Immature natural killer cell (primary cell): ENCODE data around the gene TRAF3IP3. TPM values are rescaled to one million over a fixed set of nuclear protein-coding genes. Genes with fewer than 3 reads are reported as not detected.

Source experiments
- DNase-seq, 3 donors: peaks; one replicate each; pipeline ENCODE4 v3.0.0; 2022; ENCODE audit warnings: mixed read lengths in 1 of 3
- H3K27ac Mint-ChIP-seq, 6 donors: one replicate each; pipeline ENCODE4 v1.8.0; 2020; ENCODE audit warnings: mixed read lengths in 6 of 6, mild to moderate bottlenecking in 5 of 6, inconsistent platforms in 4 of 6, moderate library complexity in 3 of 6
- H3K27me3 Mint-ChIP-seq, 3 donors: one replicate each; pipeline ENCODE4 v1.8.0; 2020 to 2021; ENCODE audit warnings: low read depth in 3 of 3, mild to moderate bottlenecking in 3 of 3, mixed read lengths in 3 of 3, moderate library complexity in 3 of 3, inconsistent platforms in 1 of 3
- H3K36me3 Mint-ChIP-seq, 3 donors: one replicate each; pipeline ENCODE4 v1.8.0; 2020; ENCODE audit warnings: mixed read lengths in 3 of 3, inconsistent platforms in 2 of 3, mild to moderate bottlenecking in 2 of 3
- H3K4me1 Mint-ChIP-seq, 2 donors: one replicate each; pipeline ENCODE4 v1.8.0; 2020; ENCODE audit warnings: inconsistent platforms in 2 of 2, mild to moderate bottlenecking in 2 of 2, mixed read lengths in 2 of 2, moderate library complexity in 1 of 2
- H3K4me3 Mint-ChIP-seq, 5 donors: one replicate each; pipeline ENCODE4 v1.8.0; 2020; ENCODE audit warnings: mild to moderate bottlenecking in 5 of 5, mixed read lengths in 5 of 5, inconsistent platforms in 3 of 5, moderate library complexity in 3 of 5
- H3K9me3 Mint-ChIP-seq, 6 donors: one replicate each; pipeline ENCODE4 v1.8.0; 2020; ENCODE audit warnings: mild to moderate bottlenecking in 6 of 6, mixed read lengths in 6 of 6, inconsistent platforms in 4 of 6, moderate library complexity in 3 of 6
- polyA plus RNA-seq, 3 donors: library from polyadenylated mRNA; unstranded; fragments of 300-500 nt; fragmentation: Illumina TruSeq; gene quantifications; one replicate each; pipeline ENCODE4 v1.2.3, GENCODE V29; 2021

The TRAF3IP3 gene
- polyA plus RNA-seq, 3 donors from 2014 or later: 232 to 341 (median 287) TPM

GRCh38 chr1:209802117-209802779, 46.4 kb downstream of the TRAF3IP3 start:
- peaks cover 17 to 19% of the 10 kb centered on the region in 2 donors for H3K4me1 Mint-ChIP-seq
- H3K4me3 Mint-ChIP-seq: no peak overlapping the region
- H3K9me3 Mint-ChIP-seq: no peaks in the 10 kb centered on the region
- H3K27me3 Mint-ChIP-seq: peaks cover 0 to 5% (median 3%) of the 10 kb centered on the region in 3 donors
- DNase-seq: no peak
- no peak overlapping the region for H3K27ac Mint-ChIP-seq
- H3K36me3 Mint-ChIP-seq: peaks cover 10 to 16% (median 14%) of the 10 kb centered on the region in 3 donors

- Mint-ChIP-seq H3K27me3 (peaks cover 0 to 5% (median 3%) of the 10 kb centered on the region in 3 donors), H3K9me3 (no peaks in the 10 kb centered on the region), H3K4me3 (no peak overlapping the region), H3K4me1 (peaks cover 17 to 19% of the 10 kb centered on the region in 2 donors), H3K36me3 (peaks cover 9 to 15% (median 10%) of the 10 kb centered on the region in 3 donors), H3K27ac (no peak overlapping the region)
- no peak for DNase-seq
Observed at GRCh38 chr1:209802780-209803152, 46.9 kb downstream of the TRAF3IP3 start.

DNA sequence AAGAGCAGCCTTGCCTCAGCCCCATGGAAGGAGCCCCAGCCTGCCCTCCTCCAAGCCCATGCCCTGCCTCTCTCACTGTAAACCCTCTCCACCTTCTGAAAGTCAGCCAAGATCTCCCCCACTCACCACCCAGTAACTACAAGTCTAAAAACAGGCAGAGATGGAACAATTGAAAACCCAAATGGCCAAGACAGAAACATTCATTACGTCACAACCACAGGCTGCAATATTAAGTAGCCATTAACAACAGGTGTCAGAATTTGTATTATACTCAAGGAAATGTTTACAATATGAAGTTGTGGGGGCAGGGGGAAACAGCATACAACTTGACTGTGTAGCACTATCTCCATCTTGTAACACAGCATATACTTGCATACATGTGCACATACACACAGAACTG, 47.7 kb downstream of the TRAF3IP3 start:
- Mint-ChIP-seq H3K4me3 (no peak overlapping the region), H3K4me1 (peaks cover 17 to 19% of the 10 kb centered on the region in 2 donors), H3K27me3 (peaks cover 0 to 5% (median 0%) of the 10 kb centered on the region in 3 donors), H3K36me3 (peaks cover 6 to 11% (median 10%) of the 10 kb centered on the region in 3 donors), H3K27ac (no peak overlapping the region), H3K9me3 (no peaks in the 10 kb centered on the region)
- no peak for DNase-seq

DNA sequence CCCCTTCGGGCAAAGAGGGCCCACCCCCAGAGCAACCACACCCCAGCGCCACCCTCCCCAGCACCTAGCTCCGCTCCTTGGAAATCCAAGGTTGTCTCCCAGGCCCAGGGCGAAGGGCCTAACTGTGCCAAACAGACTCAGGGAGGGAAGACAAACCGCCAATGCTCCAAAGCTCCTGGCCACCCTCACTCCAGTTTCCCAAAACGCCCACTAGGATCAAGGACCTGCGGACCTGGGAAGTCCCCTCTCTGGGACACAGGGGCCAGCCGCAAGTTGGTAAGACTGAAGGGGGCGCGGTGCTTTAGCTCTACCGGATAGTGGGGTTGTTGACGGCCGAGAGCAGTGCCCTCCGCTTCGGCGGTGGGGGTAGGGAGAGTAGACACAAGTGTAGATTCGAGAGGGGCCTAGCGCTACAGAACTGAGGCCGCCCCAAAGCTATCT, 49.5 kb downstream of the TRAF3IP3 start:
- peak overlapping the region in 4 of 6 donors; percentile 69 to 97 (median 80) for H3K27ac Mint-ChIP-seq
- no peak for DNase-seq
- peak overlapping the region; percentile 93 to 99 (median 95) for H3K4me3 Mint-ChIP-seq
- H3K27me3 Mint-ChIP-seq: peaks cover 0 to 5% (median 3%) of the 10 kb centered on the region in 3 donors
- peaks cover 0 to 6% (median 4%) of the 10 kb centered on the region in 3 donors for H3K36me3 Mint-ChIP-seq
- peaks cover 17 to 19% of the 10 kb centered on the region in 2 donors for H3K4me1 Mint-ChIP-seq
- H3K9me3 Mint-ChIP-seq: no peaks in the 10 kb centered on the region

GRCh38 chr1:209805875-209806760, 50.3 kb downstream of the TRAF3IP3 start, which contains the start of gene IRF6:
Gene IRF6 (minus strand): TSS chr1:209806142. CDS start chr1:209801413, 4,729 bp downstream.
- H3K4me1 Mint-ChIP-seq: peaks cover 17 to 19% of the 10 kb centered on the region in 2 donors
- DNase-seq: peak; percentile 59 to 78 (median 71)
- H3K4me3 Mint-ChIP-seq: peak within 1 kb of the TSS; percentile 93 to 99 (median 95)
- H3K36me3 Mint-ChIP-seq: peaks cover 0 to 6% (median 4%) of the 10 kb centered on the region in 3 donors
- H3K27me3 Mint-ChIP-seq: peaks cover 0 to 6% (median 5%) of the 10 kb centered on the region in 3 donors
- peak within 1 kb of the TSS; percentile 90 to 97 (median 94) for H3K27ac Mint-ChIP-seq
- H3K9me3 Mint-ChIP-seq: no peaks in the 10 kb centered on the region

- DNase-seq: no peak
- peak overlapping the region in 1 of 6 donors; percentile 60 for H3K27ac Mint-ChIP-seq
- peaks cover 1 to 6% (median 5%) of the 10 kb centered on the region in 3 donors for H3K27me3 Mint-ChIP-seq
- H3K4me1 Mint-ChIP-seq: peaks cover 17 to 19% of the 10 kb centered on the region in 2 donors
- no peaks in the 10 kb centered on the region for H3K9me3 Mint-ChIP-seq
- H3K36me3 Mint-ChIP-seq: no peaks in the 10 kb centered on the region
- H3K4me3 Mint-ChIP-seq: no peak overlapping the region
Observed at GRCh38 chr1:209807509-209807908, 51.7 kb downstream of the TRAF3IP3 start.

DNA sequence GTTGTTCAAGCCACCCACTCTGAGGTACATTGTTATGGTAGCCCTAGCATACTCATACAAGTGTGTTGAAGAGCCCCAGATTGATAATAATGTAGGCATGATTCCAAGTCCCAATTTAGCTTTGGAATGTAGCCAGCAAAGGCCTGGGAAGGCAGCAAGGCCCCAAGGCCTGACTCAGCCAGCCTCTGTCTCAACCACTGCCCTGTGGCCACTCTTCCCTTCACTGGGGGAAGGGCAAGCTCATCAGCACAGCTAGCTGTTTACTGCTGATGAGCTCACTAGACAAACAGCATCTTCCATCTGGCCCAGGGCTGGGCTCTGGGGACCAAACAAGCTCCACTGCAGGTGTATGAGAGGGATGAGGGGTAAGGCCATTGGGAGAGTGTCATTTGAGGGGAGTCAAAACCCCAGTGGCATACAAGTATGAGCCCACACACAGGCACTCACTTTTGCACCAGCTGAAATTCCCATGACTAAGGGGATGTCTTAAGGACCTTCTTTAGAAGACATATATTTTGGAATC, 52.3 kb downstream of the TRAF3IP3 start:
- Mint-ChIP-seq H3K36me3 (no peaks in the 10 kb centered on the region), H3K27ac (no peak overlapping the region)

GRCh38 chr1:209809611-209810010, 53.8 kb downstream of the TRAF3IP3 start:
- peaks cover 17 to 19% of the 10 kb centered on the region in 2 donors for H3K4me1 Mint-ChIP-seq
- H3K27ac Mint-ChIP-seq: no peak overlapping the region

More for the DNA sequence above, 52.3 kb downstream of the TRAF3IP3 start:
- no peak for DNase-seq
- Mint-ChIP-seq H3K4me3 (no peak overlapping the region), H3K4me1 (peaks cover 17 to 19% of the 10 kb centered on the region in 2 donors), H3K9me3 (no peaks in the 10 kb centered on the region), H3K27me3 (peaks cover 1 to 6% (median 5%) of the 10 kb centered on the region in 3 donors)

DNA sequence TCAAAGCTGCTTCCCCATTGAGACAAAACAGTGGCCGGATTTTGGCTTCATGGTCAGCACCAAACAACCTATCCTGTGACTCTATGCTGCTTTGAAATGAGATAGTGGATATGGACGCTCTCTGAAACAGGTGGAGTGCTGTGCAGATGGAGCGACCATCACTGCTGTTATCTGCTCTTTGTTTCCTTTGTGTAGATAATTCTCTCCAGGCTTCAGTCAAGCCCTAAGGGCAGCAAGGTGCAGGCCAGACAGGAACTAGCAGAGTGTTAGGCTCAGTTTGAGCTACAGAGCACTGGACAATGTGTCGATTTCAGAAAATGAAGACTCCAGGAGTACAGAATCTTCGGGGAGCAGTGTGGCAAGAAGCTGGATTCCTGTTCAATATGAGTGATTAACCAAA, 54.9 kb downstream of the TRAF3IP3 start:
- Mint-ChIP-seq H3K27ac (no peak overlapping the region), H3K36me3 (no peaks in the 10 kb centered on the region), H3K4me1 (peaks cover 7 to 8% of the 10 kb centered on the region in 2 donors)

More at GRCh38 chr1:209809611-209810010, 53.8 kb downstream of the TRAF3IP3 start:
- Mint-ChIP-seq H3K4me3 (no peak overlapping the region), H3K27me3 (peaks cover 1 to 8% (median 7%) of the 10 kb centered on the region in 3 donors), H3K36me3 (no peaks in the 10 kb centered on the region), H3K9me3 (no peaks in the 10 kb centered on the region)
- DNase-seq: no peak

DNA sequence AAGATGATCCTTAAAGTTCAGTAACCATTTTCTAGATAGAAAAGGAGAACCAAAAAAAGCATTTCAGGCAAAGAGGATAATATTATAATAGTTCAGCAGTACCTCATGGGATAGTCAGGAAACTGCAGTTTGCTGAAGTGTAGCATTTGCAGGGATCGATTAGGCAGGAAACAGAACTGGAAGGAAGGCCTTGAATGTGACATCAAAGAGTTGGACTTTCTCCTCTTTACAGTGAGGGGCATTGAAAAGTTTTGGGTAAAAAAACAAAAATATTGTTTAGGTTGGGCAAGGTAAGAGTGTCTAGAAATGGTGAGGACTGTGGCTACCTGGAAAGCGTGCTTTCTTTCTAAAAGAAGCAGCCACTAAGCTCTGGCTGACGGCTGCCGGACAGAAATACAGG, 58.0 kb downstream of the TRAF3IP3 start:
- Mint-ChIP-seq H3K36me3 (no peaks in the 10 kb centered on the region), H3K27ac (no peak overlapping the region), H3K4me1 (no peaks in the 10 kb centered on the region), H3K4me3 (no peak overlapping the region), H3K27me3 (peaks cover 2 to 8% (median 5%) of the 10 kb centered on the region in 3 donors), H3K9me3 (peaks cover 0 to under 1% (median 0%) of the 10 kb centered on the region in 6 donors)
- no peak for DNase-seq

More for the DNA sequence above, 54.9 kb downstream of the TRAF3IP3 start:
- DNase-seq: no peak
- H3K27me3 Mint-ChIP-seq: peaks cover 1 to 8% (median 7%) of the 10 kb centered on the region in 3 donors
- H3K4me3 Mint-ChIP-seq: no peak overlapping the region
- no peaks in the 10 kb centered on the region for H3K9me3 Mint-ChIP-seq

- Mint-ChIP-seq H3K4me1 (no peaks in the 10 kb centered on the region), H3K27me3 (peaks cover 2 to 9% (median 5%) of the 10 kb centered on the region in 3 donors), H3K4me3 (no peak overlapping the region), H3K9me3 (peaks cover 0 to 1% (median 0%) of the 10 kb centered on the region in 6 donors), H3K36me3 (no peaks in the 10 kb centered on the region), H3K27ac (no peak overlapping the region)
- no peak for DNase-seq
Observed at GRCh38 chr1:209815490-209815889, 59.6 kb downstream of the TRAF3IP3 start.

DNA sequence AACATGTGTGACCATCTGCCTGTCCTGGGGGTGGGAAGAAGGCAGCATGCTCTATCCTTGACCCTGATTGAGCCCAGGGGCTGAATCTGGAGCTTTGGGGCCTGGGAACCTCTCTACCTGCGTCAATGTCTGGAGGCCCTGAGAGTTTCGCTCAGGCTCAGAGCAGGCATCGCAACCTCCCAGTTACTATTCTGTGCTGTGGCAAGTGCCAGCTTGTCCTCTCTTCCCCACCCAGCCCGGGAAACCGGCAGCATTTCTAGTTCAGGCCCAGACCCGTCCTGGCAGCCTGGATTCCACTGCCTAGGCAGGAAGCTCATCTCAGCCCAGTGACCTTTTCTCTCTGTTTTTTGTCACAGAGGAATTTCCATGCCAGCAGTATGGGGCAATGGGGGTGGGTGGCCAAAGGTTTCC, 60.1 kb downstream of the TRAF3IP3 start:
- no peaks in the 10 kb centered on the region for H3K4me1 Mint-ChIP-seq
- no peaks in the 10 kb centered on the region for H3K36me3 Mint-ChIP-seq
- H3K27ac Mint-ChIP-seq: no peak overlapping the region

DNA sequence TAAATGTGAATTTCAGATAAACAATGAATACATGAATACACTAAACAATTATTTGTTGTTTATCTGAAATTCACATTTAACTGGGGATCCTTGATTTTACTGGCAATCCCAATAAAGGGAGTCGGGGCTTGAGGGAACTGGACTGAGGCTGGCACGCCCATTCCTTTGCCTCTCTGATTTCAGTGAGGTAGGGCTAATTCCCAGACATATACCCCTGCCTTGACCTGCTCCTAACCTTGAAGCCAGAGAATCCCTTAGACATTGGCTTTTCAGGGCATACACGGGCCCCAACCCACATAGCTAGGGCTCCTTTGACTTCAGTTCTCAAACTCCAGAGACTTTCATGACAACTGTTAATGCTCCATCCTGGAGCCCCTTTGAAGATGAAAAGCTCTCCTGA, 61.1 kb downstream of the TRAF3IP3 start:
- H3K4me1 Mint-ChIP-seq: no peaks in the 10 kb centered on the region
- no peaks in the 10 kb centered on the region for H3K36me3 Mint-ChIP-seq
- peaks cover 0 to 1% (median 0%) of the 10 kb centered on the region in 6 donors for H3K9me3 Mint-ChIP-seq
- H3K27me3 Mint-ChIP-seq: peaks cover 8 to 10% (median 9%) of the 10 kb centered on the region in 3 donors
- DNase-seq: no peak
- H3K4me3 Mint-ChIP-seq: no peak overlapping the region
- no peak overlapping the region for H3K27ac Mint-ChIP-seq

More for the DNA sequence above, 60.1 kb downstream of the TRAF3IP3 start:
- H3K9me3 Mint-ChIP-seq: peaks cover 0 to 1% (median 0%) of the 10 kb centered on the region in 6 donors
- H3K4me3 Mint-ChIP-seq: no peak overlapping the region
- peaks cover 2 to 8% (median 5%) of the 10 kb centered on the region in 3 donors for H3K27me3 Mint-ChIP-seq
- no peak for DNase-seq
